GM10847 (cell line): ENCODE results near the gene EYA2.

Experiments used
- POLR2A ChIP-seq: IDR thresholded peaks from 2 replicates; pipeline ENCODE4 v1.6.1; 2011; ENCODE audit not compliant: insufficient read length; ENCODE audit errors: extremely low read depth

Gene EYA2

GRCh38 chr20:46890682-46891081 is 4.0 kb upstream of the EYA2 start:
- TF ChIP-seq POLR2A, result no peak

GRCh38 chr20:46893051-46893450 is 1.6 kb upstream of the EYA2 start:
- no peak for TF ChIP-seq POLR2A

- no peak for TF ChIP-seq POLR2A
Observed at GRCh38 chr20:46893877-46894578, 615 bp upstream of the EYA2 start.

GRCh38 chr20:46894971-46895905 is 595 bp downstream of the EYA2 start:
- TF ChIP-seq POLR2A, result no peak

GRCh38 chr20:46895906-46896242 is 1.2 kb downstream of the EYA2 start:
- TF ChIP-seq POLR2A, result no peak

GRCh38 chr20:46897328-46897880 is 2.8 kb downstream of the EYA2 start:
- TF ChIP-seq POLR2A, result no peak

- no peak for TF ChIP-seq POLR2A
Observed at GRCh38 chr20:46898423-46898822, 3.8 kb downstream of the EYA2 start.

- no peak for TF ChIP-seq POLR2A
Observed at GRCh38 chr20:46899621-46900020, 5.0 kb downstream of the EYA2 start.

- TF ChIP-seq POLR2A, result no peak
Observed at GRCh38 chr20:46900086-46900485, 5.4 kb downstream of the EYA2 start.

GRCh38 chr20:46900826-46901225 is 6.2 kb downstream of the EYA2 start:
- no peak for TF ChIP-seq POLR2A

- no peak for TF ChIP-seq POLR2A
Observed at GRCh38 chr20:46901638-46902037, 7.0 kb downstream of the EYA2 start.

- TF ChIP-seq POLR2A, result no peak
Observed at GRCh38 chr20:46903256-46903655, 8.6 kb downstream of the EYA2 start.

GRCh38 chr20:46903937-46904336 is 9.3 kb downstream of the EYA2 start:
- TF ChIP-seq POLR2A, result no peak

- no peak for TF ChIP-seq POLR2A
Observed at GRCh38 chr20:46905364-46906125, 10.9 kb downstream of the EYA2 start.

- no peak for TF ChIP-seq POLR2A
Observed at GRCh38 chr20:46913329-46914044, 18.8 kb downstream of the EYA2 start.

GRCh38 chr20:46914789-46915379 is 20.2 kb downstream of the EYA2 start:
- TF ChIP-seq POLR2A, result no peak
